ENCODE measurements around the gene SMC1B.
A peak's percentile ranks its signal among the peaks of the same experiment; 100 is the strongest.

- TF ChIP-seq CTCF (IDR thresholded peaks at IDR 0.05), result peak; percentile 23 to 71 (median 59)
- TF ChIP-seq POLR2A (IDR thresholded peaks at IDR 0.05), result no peak
Measured at GRCh38 chr22:45441138-45441537, 27.7 kb upstream of the SMC1B start.
